OCI-LY7 (cell line): ENCODE results near the gene GOLGA8A. TPM values are rescaled to one million over a fixed set of nuclear protein-coding genes. Genes with fewer than 3 reads are reported as not detected.

Source experiments
- Bru-seq: library from RNA; stranded (reverse); fragments of 400-500 nt; gene quantifications from one replicate; lab custom pipeline; 2021; lab: Mats Ljungman, UMichigan
- BruChase-seq, 2 experiments: library from RNA; stranded (reverse); fragments of 400-500 nt; gene quantifications; one replicate each; lab custom pipeline; 2021; lab: Mats Ljungman, UMichigan
- BruUV-seq: library from RNA; stranded (reverse); fragments of 400-500 nt; replicated peaks from 2 replicates; lab custom pipeline; 2021; lab: Mats Ljungman, UMichigan
- CTCF ChIA-PET: fragments of 300-600 bp; sonication (Branson Sonifier 250); formaldehyde crosslinking; loops from one replicate; lab custom pipeline; 2022; ENCODE audit warnings: antibody characterized with exemption; ENCODE audit not compliant: unreplicated experiment; lab: Charles Lee
- POLR2A ChIA-PET: fragments of 300-600 bp; sonication (Branson Sonifier 250); formaldehyde crosslinking; loops from one replicate; lab custom pipeline; 2022; ENCODE audit warnings: antibody characterized with exemption; lab: Charles Lee
- DNase-seq: peaks from one replicate; pipeline ENCODE4 v3.0.0-alpha.2; 2015; ENCODE audit warnings: low spot score
- H2AFZ ChIP-seq: fragments of 200-600 bp; sonication (generic), shearing (Covaris generic); 2 replicates; pipeline ENCODE4 v1.6.1; 2014; ENCODE audit warnings: mild to moderate bottlenecking, antibody characterized with exemption, low read length, moderate library complexity
- H3K27ac ChIP-seq: fragments of 200-600 bp; sonication (generic); 2 replicates; pipeline ENCODE4 v1.5.1; 2014; ENCODE audit warnings: mixed run types, low read depth, mild to moderate bottlenecking, moderate library complexity, low read length, inconsistent platforms; ENCODE audit not compliant: poor library complexity, severe bottlenecking
- H3K36me3 ChIP-seq: fragments of 200-600 bp; sonication (generic); 2 replicates; pipeline ENCODE4 v1.6.1; 2014; ENCODE audit warnings: mild to moderate bottlenecking, antibody characterized with exemption, low read length, moderate library complexity, mixed read lengths; ENCODE audit not compliant: insufficient read depth
- H3K4me1 ChIP-seq: fragments of 200-600 bp; sonication (generic); 2 replicates; pipeline ENCODE4 v1.5.1; 2014; ENCODE audit warnings: mild to moderate bottlenecking, low read length; ENCODE audit not compliant: insufficient read depth, poor library complexity, severe bottlenecking
- H3K4me2 ChIP-seq: fragments of 200-600 bp; sonication (generic); 2 replicates; pipeline ENCODE4 v1.6.1; 2014; ENCODE audit warnings: mild to moderate bottlenecking, low read length
- H3K4me3 ChIP-seq: fragments of 200-600 bp; sonication (generic); 2 replicates; pipeline ENCODE4 v1.5.1; 2014; ENCODE audit warnings: mild to moderate bottlenecking, low read depth, low read length; ENCODE audit not compliant: poor library complexity, severe bottlenecking
- H3K79me2 ChIP-seq: fragments of 200-600 bp; sonication (generic); 2 replicates; pipeline ENCODE4 v1.6.1; 2016; ENCODE audit warnings: low read depth, mild to moderate bottlenecking, low read length, moderate library complexity, mixed read lengths; ENCODE audit not compliant: insufficient read depth
- H3K9me2 ChIP-seq: fragments of 200-600 bp; sonication (generic); 2 replicates; pipeline ENCODE4 v1.6.1; 2016; ENCODE audit warnings: mild to moderate bottlenecking, low read length, mixed read lengths; ENCODE audit not compliant: insufficient read depth
- H3K9me3 ChIP-seq: fragments of 200-600 bp; sonication (generic); 2 replicates; pipeline ENCODE4 v1.6.1; 2014; ENCODE audit warnings: mild to moderate bottlenecking, mixed run types, low read length, mixed read lengths
- H4K20me1 ChIP-seq: fragments of 200-600 bp; sonication (generic); 2 replicates; pipeline ENCODE4 v1.6.1; 2014; ENCODE audit warnings: mild to moderate bottlenecking, antibody characterized with exemption, low read length, moderate library complexity, mixed read lengths; ENCODE audit not compliant: insufficient read depth
- EZH2phosphoT487 ChIP-seq: fragments of 200-600 bp; sonication (generic); IDR thresholded peaks from 2 replicates; pipeline ENCODE4 v1.6.1; 2018; ENCODE audit warnings: low read depth, borderline replicate concordance, mild to moderate bottlenecking, mixed run types, antibody characterized with exemption, low read length, moderate library complexity, mixed read lengths
- intact Hi-C: fragments of 100-400 bp; cut with micrococcal nuclease; formaldehyde crosslinking; loops from one replicate; pipeline ENCODE4 v1.10.0; 2022; ENCODE audit not compliant: unreplicated experiment
- long read RNA-seq: library from polyadenylated mRNA; stranded (forward); transcript quantifications from one replicate; pipeline ENCODE4 v2.0.0, GENCODE V29; 2022
- total RNA-seq, 2 experiments: library from RNA; depleted of rRNA in 1 of 2; stranded (reverse); fragments of >200 nt in 1 of 2; shearing (Covaris generic) in 1 of 2; gene quantifications; 2 replicates each; pipeline ENCODE4 v1.2.3, GENCODE V29; 2014 to 2022
- TF ChIP-seq, protein P1 (sequence below): fragments of 200-600 bp; sonication (generic); conservative IDR thresholded peaks from 2 replicates; pipeline ENCODE4 v1.5.1; 2014; ENCODE audit warnings: mild to moderate bottlenecking, antibody characterized with exemption, low read length, moderate library complexity, mixed read lengths

Gene GOLGA8A, protein sequence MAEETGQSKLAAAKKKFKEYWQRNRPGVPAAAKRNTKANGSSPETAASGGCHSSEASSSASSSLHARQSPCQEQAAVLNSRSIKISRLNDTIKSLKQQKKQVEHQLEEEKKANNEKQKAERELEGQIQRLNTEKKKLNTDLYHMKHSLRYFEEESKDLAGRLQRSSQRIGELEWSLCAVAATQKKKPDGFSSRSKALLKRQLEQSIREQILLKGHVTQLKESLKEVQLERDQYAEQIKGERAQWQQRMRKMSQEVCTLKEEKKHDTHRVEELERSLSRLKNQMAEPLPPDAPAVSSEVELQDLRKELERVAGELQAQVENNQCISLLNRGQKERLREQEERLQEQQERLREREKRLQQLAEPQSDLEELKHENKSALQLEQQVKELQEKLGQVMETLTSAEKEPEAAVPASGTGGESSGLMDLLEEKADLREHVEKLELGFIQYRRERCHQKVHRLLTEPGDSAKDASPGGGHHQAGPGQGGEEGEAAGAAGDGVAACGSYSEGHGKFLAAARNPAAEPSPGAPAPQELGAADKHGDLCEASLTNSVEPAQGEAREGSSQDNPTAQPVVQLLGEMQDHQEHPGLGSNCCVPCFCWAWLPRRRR
- total RNA-seq (2014; rRNA removed; shearing (Covaris generic)), result 8.5 and 9.3 TPM in 2 replicates
- 10.7 and 10.8 TPM in 2 replicates for total RNA-seq (2022)
- percentile 48 among the genes with signal in this experiment for Bru-seq, nascent RNA
- percentile 64 among the genes with signal in this experiment for BruChase-seq, experiment 1, labeled RNA remaining after a 6-hour chase
- BruChase-seq, experiment 2, labeled RNA remaining after a 2-hour chase, result percentile 56 among the genes with signal in this experiment
- long read RNA-seq, partial matches to known transcripts, result 0 of 1 reads
- long read RNA-seq, other reads (novel, unspliced or antisense), result 1 of 1 reads

DNA sequence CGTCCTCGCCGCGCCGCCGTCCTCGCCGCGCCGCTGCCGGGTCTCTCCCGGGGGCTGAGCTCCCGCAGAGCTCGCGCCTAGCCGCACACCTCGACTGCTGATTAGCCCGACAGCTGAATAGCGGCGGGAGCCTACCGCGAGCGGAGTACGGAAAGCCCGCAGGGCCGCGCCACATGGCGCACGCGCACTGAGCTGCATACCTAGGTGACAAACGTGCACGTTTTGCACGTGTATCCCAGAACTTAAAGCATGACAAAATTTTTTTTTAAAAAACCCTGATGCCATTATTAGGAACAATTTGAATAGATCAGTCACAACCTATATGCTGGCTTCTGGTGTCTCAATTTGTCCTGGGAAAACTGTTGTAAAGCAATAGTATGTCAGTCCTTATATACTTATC is at the start of gene GOLGA8A:
TSS of gene GOLGA8A (minus strand) at position 122 of the 400 bp plus-strand sequence. CDS start 48,117 bp downstream, outside the sequence.
- Histone ChIP-seq H3K9me3 (no peaks in the 10 kb centered on the region), H2AFZ (no peak within 1 kb of the TSS), H4K20me1 (no peaks in the 10 kb centered on the region), H3K27ac (no peak within 1 kb of the TSS), H3K9me2 (no peaks in the 10 kb centered on the region), H3K79me2 (no peaks in the 10 kb centered on the region), H3K4me2 (no peak within 1 kb of the TSS), H3K4me1 (no peaks in the 10 kb centered on the region), H3K36me3 (no peaks in the 10 kb centered on the region), H3K4me3 (no peak within 1 kb of the TSS)
- intact Hi-C loops, result no loop called here
- ChIA-PET POLR2A (no interaction called here), CTCF (no interaction called here)
- no peak for DNase-seq
- no TSS peak for BruUV-seq
- TF ChIP-seq, protein P1, sequence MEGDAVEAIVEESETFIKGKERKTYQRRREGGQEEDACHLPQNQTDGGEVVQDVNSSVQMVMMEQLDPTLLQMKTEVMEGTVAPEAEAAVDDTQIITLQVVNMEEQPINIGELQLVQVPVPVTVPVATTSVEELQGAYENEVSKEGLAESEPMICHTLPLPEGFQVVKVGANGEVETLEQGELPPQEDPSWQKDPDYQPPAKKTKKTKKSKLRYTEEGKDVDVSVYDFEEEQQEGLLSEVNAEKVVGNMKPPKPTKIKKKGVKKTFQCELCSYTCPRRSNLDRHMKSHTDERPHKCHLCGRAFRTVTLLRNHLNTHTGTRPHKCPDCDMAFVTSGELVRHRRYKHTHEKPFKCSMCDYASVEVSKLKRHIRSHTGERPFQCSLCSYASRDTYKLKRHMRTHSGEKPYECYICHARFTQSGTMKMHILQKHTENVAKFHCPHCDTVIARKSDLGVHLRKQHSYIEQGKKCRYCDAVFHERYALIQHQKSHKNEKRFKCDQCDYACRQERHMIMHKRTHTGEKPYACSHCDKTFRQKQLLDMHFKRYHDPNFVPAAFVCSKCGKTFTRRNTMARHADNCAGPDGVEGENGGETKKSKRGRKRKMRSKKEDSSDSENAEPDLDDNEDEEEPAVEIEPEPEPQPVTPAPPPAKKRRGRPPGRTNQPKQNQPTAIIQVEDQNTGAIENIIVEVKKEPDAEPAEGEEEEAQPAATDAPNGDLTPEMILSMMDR, result no peak
- TF ChIP-seq EZH2phosphoT487, result no peak

DNA sequence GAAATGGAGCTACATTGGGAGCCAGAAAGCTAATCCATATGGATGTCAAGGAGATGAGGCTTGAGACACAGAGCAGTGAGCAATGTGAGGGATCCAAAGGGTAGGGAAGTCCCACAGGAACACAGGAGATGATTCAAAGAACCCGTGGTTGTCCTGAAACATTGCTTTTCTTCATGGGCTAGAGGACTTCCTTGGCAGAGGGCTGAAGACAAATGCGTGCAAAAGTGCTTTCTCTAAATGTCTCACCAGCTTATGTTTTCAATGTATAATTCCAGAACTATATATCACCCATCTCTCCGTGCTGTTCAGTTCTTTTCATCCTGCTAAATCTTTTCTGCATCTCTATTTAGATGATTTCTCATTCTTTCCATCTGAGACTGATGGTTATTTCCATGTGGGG is 46.0 kb upstream of the GOLGA8A start:
- intact Hi-C loops, result no loop called here
- Histone ChIP-seq H3K36me3 (no peaks in the 10 kb centered on the region), H3K9me2 (no peaks in the 10 kb centered on the region), H3K79me2 (no peaks in the 10 kb centered on the region), H4K20me1 (no peaks in the 10 kb centered on the region), H3K4me2 (no peak overlapping the region), H3K9me3 (no peaks in the 10 kb centered on the region), H2AFZ (no peak overlapping the region), H3K4me1 (no peaks in the 10 kb centered on the region), H3K4me3 (no peak overlapping the region), H3K27ac (no peak overlapping the region)
- TF ChIP-seq, protein P1, result no peak
- TF ChIP-seq EZH2phosphoT487, result no peak
- POLR2A ChIA-PET, result interaction anchor here (0.7 kb wide), 2 partner anchors 129 to 351 kb away, joined by 3 read pairs; no protein-coding TSS in a partner anchor
- no peak for DNase-seq
- CTCF ChIA-PET, result no interaction called here
- BruUV-seq, result no TSS peak
